ENCODE measurements around the gene SORBS1. TPM values are rescaled to one million over a fixed set of nuclear protein-coding genes. Genes with fewer than 3 reads are reported as not detected.
A peak's percentile ranks its signal among the peaks of the same experiment; 100 is the strongest.

The SORBS1 gene
- total and polyA plus RNA-seq, 9 of the 15 experiments (the other 6 are each of a cell fraction or from before 2014, with no cell fraction given), result 2.0 to 13.3 (median 6.5) TPM

DNA sequence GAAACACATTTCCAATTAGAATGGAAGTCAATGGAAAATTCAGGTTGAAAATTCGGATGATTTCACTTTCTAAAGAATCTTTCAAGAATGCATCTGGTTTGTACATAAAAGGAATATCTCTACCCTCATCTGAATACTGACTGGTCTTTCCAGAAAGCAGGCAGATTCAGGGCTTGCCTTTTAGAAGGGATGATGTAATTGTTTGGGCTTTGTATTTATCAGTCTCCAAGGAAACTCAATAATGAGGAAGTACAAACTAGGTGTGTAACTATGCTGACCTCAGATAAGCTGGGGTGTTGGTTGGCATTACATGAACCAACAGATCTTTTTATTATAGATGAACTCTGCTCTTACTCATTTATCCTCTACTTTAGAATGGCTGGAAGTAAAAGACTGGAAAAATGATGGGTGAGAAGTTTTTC is 294.5 kb downstream of the SORBS1 start (continued):
- TF ChIP-seq, protein P1, sequence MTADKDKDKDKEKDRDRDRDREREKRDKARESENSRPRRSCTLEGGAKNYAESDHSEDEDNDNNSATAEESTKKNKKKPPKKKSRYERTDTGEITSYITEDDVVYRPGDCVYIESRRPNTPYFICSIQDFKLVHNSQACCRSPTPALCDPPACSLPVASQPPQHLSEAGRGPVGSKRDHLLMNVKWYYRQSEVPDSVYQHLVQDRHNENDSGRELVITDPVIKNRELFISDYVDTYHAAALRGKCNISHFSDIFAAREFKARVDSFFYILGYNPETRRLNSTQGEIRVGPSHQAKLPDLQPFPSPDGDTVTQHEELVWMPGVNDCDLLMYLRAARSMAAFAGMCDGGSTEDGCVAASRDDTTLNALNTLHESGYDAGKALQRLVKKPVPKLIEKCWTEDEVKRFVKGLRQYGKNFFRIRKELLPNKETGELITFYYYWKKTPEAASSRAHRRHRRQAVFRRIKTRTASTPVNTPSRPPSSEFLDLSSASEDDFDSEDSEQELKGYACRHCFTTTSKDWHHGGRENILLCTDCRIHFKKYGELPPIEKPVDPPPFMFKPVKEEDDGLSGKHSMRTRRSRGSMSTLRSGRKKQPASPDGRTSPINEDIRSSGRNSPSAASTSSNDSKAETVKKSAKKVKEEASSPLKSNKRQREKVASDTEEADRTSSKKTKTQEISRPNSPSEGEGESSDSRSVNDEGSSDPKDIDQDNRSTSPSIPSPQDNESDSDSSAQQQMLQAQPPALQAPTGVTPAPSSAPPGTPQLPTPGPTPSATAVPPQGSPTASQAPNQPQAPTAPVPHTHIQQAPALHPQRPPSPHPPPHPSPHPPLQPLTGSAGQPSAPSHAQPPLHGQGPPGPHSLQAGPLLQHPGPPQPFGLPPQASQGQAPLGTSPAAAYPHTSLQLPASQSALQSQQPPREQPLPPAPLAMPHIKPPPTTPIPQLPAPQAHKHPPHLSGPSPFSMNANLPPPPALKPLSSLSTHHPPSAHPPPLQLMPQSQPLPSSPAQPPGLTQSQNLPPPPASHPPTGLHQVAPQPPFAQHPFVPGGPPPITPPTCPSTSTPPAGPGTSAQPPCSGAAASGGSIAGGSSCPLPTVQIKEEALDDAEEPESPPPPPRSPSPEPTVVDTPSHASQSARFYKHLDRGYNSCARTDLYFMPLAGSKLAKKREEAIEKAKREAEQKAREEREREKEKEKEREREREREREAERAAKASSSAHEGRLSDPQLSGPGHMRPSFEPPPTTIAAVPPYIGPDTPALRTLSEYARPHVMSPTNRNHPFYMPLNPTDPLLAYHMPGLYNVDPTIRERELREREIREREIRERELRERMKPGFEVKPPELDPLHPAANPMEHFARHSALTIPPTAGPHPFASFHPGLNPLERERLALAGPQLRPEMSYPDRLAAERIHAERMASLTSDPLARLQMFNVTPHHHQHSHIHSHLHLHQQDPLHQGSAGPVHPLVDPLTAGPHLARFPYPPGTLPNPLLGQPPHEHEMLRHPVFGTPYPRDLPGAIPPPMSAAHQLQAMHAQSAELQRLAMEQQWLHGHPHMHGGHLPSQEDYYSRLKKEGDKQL (CRISPR knock-in tag; IDR thresholded peaks at IDR 0.05; ENCODE audit: borderline replicate concordance), result no peak
- TF ChIP-seq LEF1 (IDR thresholded peaks at IDR 0.05) (peak; percentile 70; the same call in 1 of the 2 replicates), TFAM (CRISPR knock-in tag; conservative IDR thresholded peaks at IDR 0.05) (no peak), TCFL5 (CRISPR knock-in tag; conservative IDR thresholded peaks at IDR 0.05) (no peak), NFIC (IDR thresholded peaks at IDR 0.05) (no peak), FOXM1 (IDR thresholded peaks at IDR 0.05; ENCODE audit: low read depth) (no peak), FOXM1 (CRISPR knock-in tag; IDR thresholded peaks at IDR 0.05; ENCODE audit: low read depth) (no peak), ZNF75A (CRISPR knock-in tag; IDR thresholded peaks at IDR 0.05) (no peak), C11orf30 (IDR thresholded peaks at IDR 0.05; ENCODE audit: low read depth) (no peak), SRF (CRISPR knock-in tag; IDR thresholded peaks at IDR 0.05) (peak in 1 of 2 experiments; percentile 73; a peak in 1 of 4 replicates), SMAD1 (IDR thresholded peaks at IDR 0.05; ENCODE audit: low read depth, low read length, partially characterized antibody) (peak; percentile 57), KLF16 (IDR thresholded peaks at IDR 0.05) (no peak), BMI1 (IDR thresholded peaks at IDR 0.05; ENCODE audit: low read length) (0 out of 2 replicates have a peak, but pooled peaks have one; percentile 47)
- TF ChIP-seq, protein P2, sequence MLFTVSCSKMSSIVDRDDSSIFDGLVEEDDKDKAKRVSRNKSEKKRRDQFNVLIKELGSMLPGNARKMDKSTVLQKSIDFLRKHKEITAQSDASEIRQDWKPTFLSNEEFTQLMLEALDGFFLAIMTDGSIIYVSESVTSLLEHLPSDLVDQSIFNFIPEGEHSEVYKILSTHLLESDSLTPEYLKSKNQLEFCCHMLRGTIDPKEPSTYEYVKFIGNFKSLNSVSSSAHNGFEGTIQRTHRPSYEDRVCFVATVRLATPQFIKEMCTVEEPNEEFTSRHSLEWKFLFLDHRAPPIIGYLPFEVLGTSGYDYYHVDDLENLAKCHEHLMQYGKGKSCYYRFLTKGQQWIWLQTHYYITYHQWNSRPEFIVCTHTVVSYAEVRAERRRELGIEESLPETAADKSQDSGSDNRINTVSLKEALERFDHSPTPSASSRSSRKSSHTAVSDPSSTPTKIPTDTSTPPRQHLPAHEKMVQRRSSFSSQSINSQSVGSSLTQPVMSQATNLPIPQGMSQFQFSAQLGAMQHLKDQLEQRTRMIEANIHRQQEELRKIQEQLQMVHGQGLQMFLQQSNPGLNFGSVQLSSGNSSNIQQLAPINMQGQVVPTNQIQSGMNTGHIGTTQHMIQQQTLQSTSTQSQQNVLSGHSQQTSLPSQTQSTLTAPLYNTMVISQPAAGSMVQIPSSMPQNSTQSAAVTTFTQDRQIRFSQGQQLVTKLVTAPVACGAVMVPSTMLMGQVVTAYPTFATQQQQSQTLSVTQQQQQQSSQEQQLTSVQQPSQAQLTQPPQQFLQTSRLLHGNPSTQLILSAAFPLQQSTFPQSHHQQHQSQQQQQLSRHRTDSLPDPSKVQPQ (CRISPR knock-in tag; IDR thresholded peaks at IDR 0.05; ENCODE audit: borderline replicate concordance), result no peak
- TF ChIP-seq, protein P3, sequence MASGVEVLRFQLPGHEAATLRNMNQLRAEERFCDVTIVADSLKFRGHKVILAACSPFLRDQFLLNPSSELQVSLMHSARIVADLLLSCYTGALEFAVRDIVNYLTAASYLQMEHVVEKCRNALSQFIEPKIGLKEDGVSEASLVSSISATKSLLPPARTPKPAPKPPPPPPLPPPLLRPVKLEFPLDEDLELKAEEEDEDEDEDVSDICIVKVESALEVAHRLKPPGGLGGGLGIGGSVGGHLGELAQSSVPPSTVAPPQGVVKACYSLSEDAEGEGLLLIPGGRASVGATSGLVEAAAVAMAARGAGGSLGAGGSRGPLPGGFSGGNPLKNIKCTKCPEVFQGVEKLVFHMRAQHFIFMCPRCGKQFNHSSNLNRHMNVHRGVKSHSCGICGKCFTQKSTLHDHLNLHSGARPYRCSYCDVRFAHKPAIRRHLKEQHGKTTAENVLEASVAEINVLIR (CRISPR knock-in tag; IDR thresholded peaks at IDR 0.05), result no peak
- TF ChIP-seq, protein P4, sequence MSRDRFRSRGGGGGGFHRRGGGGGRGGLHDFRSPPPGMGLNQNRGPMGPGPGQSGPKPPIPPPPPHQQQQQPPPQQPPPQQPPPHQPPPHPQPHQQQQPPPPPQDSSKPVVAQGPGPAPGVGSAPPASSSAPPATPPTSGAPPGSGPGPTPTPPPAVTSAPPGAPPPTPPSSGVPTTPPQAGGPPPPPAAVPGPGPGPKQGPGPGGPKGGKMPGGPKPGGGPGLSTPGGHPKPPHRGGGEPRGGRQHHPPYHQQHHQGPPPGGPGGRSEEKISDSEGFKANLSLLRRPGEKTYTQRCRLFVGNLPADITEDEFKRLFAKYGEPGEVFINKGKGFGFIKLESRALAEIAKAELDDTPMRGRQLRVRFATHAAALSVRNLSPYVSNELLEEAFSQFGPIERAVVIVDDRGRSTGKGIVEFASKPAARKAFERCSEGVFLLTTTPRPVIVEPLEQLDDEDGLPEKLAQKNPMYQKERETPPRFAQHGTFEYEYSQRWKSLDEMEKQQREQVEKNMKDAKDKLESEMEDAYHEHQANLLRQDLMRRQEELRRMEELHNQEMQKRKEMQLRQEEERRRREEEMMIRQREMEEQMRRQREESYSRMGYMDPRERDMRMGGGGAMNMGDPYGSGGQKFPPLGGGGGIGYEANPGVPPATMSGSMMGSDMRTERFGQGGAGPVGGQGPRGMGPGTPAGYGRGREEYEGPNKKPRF (IDR thresholded peaks at IDR 0.05; ENCODE audit: low read depth, low read length), result no peak
- TF ChIP-seq, protein P5, sequence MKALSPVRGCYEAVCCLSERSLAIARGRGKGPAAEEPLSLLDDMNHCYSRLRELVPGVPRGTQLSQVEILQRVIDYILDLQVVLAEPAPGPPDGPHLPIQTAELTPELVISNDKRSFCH (CRISPR knock-in tag; IDR thresholded peaks at IDR 0.05), result no peak
- TF ChIP-seq, protein P5 (tag; IDR thresholded peaks at IDR 0.05), result no peak
